Activated CD4-positive, CD25-positive, alpha-beta regulatory T cell treated with anti-CD3 and anti-CD28 coated beads, Interleukin-2, amount 50 U/mL, for 16 hours (primary cell): ENCODE results near the gene SRGN.
"Not testable (repeated sequence)": the region's sequence is repeated elsewhere in the genome, so short reads cannot be mapped to it uniquely, and the experiment has no call there.

Experiments used
- DNase-seq: peaks from one replicate; pipeline ENCODE4 v3.0.0-alpha.2; 2020; ENCODE audit warnings: low read depth, low spot score

Gene SRGN

DNA sequence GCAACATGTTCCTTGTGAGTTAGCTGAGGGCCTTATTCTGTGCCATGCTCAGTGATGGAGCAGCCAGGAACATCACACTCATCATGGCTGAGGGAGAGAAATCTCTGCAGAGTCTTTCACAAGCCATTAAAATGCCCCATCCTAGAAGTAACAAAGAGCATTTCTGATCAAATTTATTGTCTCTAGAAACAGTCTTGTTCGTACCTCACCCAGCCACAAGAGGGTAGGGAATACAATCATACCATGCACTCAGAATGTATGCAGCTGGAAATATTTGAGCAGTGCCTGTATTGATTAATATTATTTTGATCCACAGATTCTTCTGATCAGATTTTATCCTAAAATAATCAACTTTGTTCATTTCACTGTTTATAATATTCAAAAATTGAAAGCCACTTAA is 53.4 kb downstream of the SRGN start:
- DNase-seq: no peak

DNA sequence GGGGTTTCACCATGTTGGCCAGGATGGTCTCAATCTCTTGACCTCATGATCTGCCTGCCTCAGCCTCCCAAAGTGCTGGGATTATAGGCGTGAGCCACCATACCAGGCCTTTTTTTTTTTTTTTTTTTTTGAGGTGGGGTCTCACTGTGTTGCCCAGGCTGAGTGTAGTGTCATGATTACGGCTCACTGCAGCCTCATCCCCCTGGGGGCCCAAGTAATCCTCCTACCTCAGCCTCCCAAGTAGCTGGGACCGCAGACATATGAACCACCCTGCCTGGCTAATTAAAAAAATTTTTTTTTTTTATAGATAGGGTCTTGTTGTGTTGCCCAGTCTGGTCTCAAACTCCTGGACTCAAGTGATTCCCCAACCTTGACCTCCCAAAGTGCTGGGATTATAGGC is 54.2 kb downstream of the SRGN start:
- not testable (repeated sequence) for DNase-seq

DNA sequence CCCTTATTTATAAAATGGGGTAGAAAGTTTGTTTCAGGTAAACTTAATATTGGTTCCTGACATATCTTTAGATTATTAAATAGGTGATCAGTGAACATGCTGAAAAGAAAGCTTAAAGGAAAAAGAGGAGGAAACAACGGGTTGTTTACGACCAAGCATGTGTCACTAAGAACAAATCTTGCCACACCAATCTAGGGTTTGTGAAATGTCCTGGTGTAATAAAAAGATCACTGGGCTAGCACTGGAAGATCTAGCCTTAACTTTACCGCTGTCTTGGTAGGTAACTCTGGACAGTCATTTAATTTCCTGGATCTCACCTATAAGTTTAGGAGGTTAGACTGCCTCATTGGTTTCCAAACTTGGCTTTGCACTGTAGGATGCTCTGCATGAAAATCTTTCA is 55.1 kb downstream of the SRGN start:
- no peak for DNase-seq

- DNase-seq: no peak
Observed at GRCh38 chr10:69145329-69145728, 57.4 kb downstream of the SRGN start.

- no peak for DNase-seq
Observed at GRCh38 chr10:69145864-69146263, 58.0 kb downstream of the SRGN start.

GRCh38 chr10:69146759-69147158 is 58.9 kb downstream of the SRGN start:
- no peak for DNase-seq

- DNase-seq: no peak
Observed at GRCh38 chr10:69151984-69152383, 64.1 kb downstream of the SRGN start.

DNA sequence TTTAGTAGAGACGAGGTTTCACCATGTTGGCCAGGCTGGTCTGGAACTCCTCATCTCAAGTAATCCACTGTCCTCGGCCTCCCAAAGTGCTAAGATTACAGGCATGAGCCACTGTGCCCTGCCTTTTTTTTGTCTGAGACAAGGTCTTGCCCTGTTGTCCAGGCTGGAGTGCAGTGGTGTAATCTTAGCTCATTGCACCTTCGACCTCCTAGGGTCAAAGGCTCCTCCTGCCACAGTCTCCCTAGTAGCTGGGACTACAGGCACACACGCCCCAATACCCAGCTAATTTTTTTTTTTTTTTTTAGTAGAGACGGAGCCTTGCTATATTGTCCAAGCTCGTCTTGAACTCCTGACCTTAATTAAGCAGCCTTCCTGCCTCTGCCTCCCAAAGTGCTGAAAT is 65.3 kb downstream of the SRGN start:
- no peak for DNase-seq
